ENCODE data around the gene POLR3B. TPM values are rescaled to one million over a fixed set of nuclear protein-coding genes. Genes with fewer than 3 reads are reported as not detected.

POLR3B gene
- total and polyA plus RNA-seq, 2 of the 13 experiments (the other 11 are each of a cell fraction or from before 2014, with no cell fraction given), result 4.8 to 13.1 TPM

- TF ChIP-seq ZNF589 (CRISPR knock-in tag; conservative IDR thresholded peaks at IDR 0.05), result no peak
- TF ChIP-seq ZSCAN22 (CRISPR knock-in tag; IDR thresholded peaks at IDR 0.05), result no peak
- no peak for TF ChIP-seq ZNF776 (CRISPR knock-in tag; IDR thresholded peaks at IDR 0.05)
- no peak for TF ChIP-seq ZFYVE20 (CRISPR knock-in tag; IDR thresholded peaks at IDR 0.05; ENCODE audit: borderline replicate concordance, low read depth)
- TF ChIP-seq PTBP1 (IDR thresholded peaks at IDR 0.05; ENCODE audit: low read depth, low read length, poor library complexity, severe bottlenecking), result no peak
- no peak for TF ChIP-seq HBP1 (CRISPR knock-in tag; IDR thresholded peaks at IDR 0.05; ENCODE audit: low read depth)
Observed at GRCh38 chr12:106386813-106387535, 29.4 kb downstream of the POLR3B start (continued).

GRCh38 chr12:106387848-106388377 lies 30.4 kb downstream of the POLR3B start:
- Histone ChIP-seq H3K27ac (ENCODE audit: extremely low read length, insufficient read depth, low read length) (no peak overlapping the region), H4K20me1 (ENCODE audit: insufficient read depth, low read length) (no peaks in the 10 kb centered on the region), H3K9me3 (ENCODE audit: low read length) (no peaks in the 10 kb centered on the region), H3K4me2 (ENCODE audit: low read depth, low read length) (no peak overlapping the region), H3K4me3 (replicated peaks in 1 of 3; ENCODE audit: insufficient read depth in 1 of 3, low read depth in 2 of 3, low read length in 3 of 3) (no peak overlapping the region), H3K36me3 (replicated peaks in 1 of 2; ENCODE audit: control insufficient read depth in 1 of 2, insufficient read depth in 2 of 2, low read length in 2 of 2) (peaks cover 3 to 14% of the 10 kb centered on the region in 2 experiments; a peak in 3 of 5 replicates), H3K9ac (ENCODE audit: insufficient read depth, low read depth, low read length) (no peak overlapping the region), H3K4me1 (ENCODE audit: insufficient read depth, low read length) (no peaks in the 10 kb centered on the region), H3K27me3 (ENCODE audit: control insufficient read depth in 1 of 2, insufficient read depth in 2 of 2, low read length in 2 of 2) (no peaks in the 10 kb centered on the region), H3K79me2 (ENCODE audit: insufficient read depth, low read length) (no peaks in the 10 kb centered on the region), H2AFZ (ENCODE audit: low read length) (no peak overlapping the region)
- 93% methylated on average over 1 of the region's 1 CpG for WGBS (ENCODE audit: low lambda C conversion rate)
- in situ Hi-C loops (cut with HindIII; ENCODE audit: extremely low pct_ligation_motif_present, low pct_unique_long_range_greater_than_20kb) (loop anchor here (5.0 to 10.0 kb wide), 2 partner anchors 457 to 529 kb away; no protein-coding TSS in a partner anchor), intact Hi-C loops (cut with micrococcal nuclease; ENCODE audit: unreplicated experiment) (no loop called here)
- CTCF ChIA-PET (ENCODE audit: low intra/inter-chr PET ratio, low total read pairs), result interaction anchor here (3.3 kb wide), 1 partner anchor 532 kb away, joined by 31 read pairs; no protein-coding TSS in a partner anchor
- FAIRE-seq (no peak), DNase-seq (ENCODE audit: low spot score) (no peak), ATAC-seq (no peak)
- BruUV-seq (replicated peaks), result no TSS peak
- POLR2A ChIA-PET, result no interaction called here
- TF ChIP-seq POLR2A (IDR thresholded peaks at IDR 0.05; ENCODE audit: insufficient read depth in 1 of 2, low read depth in 2 of 2, low read length in 2 of 2), result no peak
- TF ChIP-seq HNRNPL (IDR thresholded peaks at IDR 0.05; ENCODE audit: low read depth, low read length), result no peak
- no peak for TF ChIP-seq NR2F6 (IDR thresholded peaks at IDR 0.05)
- TF ChIP-seq NR2F6 (CRISPR knock-in tag; IDR thresholded peaks at IDR 0.05), result no peak
- TF ChIP-seq FUBP1 (CRISPR knock-in tag; IDR thresholded peaks at IDR 0.05; ENCODE audit: borderline replicate concordance), result no peak
- TF ChIP-seq DMAP1 (CRISPR knock-in tag; IDR thresholded peaks at IDR 0.05), result no peak
- no peak for TF ChIP-seq DPF2 (CRISPR knock-in tag; IDR thresholded peaks at IDR 0.05; ENCODE audit: borderline replicate concordance, low read depth)
- no peak for TF ChIP-seq MAFG (CRISPR knock-in tag; IDR thresholded peaks at IDR 0.05)
- TF ChIP-seq NR3C1 (CRISPR knock-in tag; IDR thresholded peaks at IDR 0.05), result no peak
- TF ChIP-seq IKZF5 (CRISPR knock-in tag; IDR thresholded peaks at IDR 0.05), result no peak
- no peak for TF ChIP-seq ZSCAN21 (CRISPR knock-in tag; IDR thresholded peaks at IDR 0.05; ENCODE audit: borderline replicate concordance)
- no peak for TF ChIP-seq ZNF264 (CRISPR knock-in tag; IDR thresholded peaks at IDR 0.05)
- no peak for TF ChIP-seq CERS6 (CRISPR knock-in tag; IDR thresholded peaks at IDR 0.05)
